ENCODE data around the gene ATXN7L3.

The ATXN7L3 gene

DNA sequence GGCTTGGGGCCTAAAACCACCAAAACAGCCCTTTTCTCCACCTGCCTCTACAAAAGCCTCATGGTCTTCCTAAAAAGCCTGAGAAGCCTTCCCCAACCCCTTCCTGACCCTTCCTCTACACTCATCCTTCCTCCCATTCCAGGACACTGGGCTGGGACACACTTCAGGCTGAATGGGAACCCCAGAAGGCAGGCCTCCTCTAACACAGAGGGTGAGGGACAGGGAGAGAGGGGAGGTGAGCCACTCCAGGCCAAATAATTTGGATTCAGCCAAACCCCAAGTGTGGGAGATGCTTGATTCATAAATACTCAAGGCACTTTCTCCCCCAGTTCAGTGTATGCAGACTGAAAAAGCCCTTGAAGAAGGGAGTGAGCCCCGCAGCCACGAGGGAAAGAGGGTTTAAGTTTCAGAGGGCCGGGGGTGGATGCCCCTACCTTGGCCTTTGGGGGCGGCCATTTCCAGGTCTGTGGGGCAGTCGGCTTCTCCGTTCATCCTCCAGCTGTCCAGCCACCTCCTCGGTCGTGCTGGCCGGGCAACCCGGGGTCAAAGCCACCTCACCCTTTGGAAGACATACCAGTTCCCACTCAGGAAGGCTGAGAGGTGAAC, 18.2 kb upstream of the ATXN7L3 start:
- no peak for DNase-seq

DNA sequence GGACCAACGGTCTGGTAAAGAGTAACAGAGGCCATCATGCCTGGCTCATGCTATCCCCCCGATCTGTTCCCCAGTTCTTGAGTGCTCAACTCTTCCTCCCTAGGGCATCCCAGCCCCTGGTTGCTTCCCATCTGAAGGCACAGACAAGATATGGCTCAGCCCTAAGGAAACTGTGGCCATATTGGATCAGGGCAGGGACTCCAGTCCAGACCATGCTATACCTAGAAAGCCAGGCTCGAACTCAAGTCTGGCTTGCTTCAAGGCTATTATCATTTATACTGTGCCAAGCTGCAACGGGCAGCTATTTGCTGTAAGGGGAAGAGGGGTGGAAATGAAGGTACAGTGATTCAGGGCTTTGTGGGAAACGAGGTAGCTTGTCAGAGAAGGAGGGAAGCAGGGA, 17.0 kb upstream of the ATXN7L3 start:
- no peak for DNase-seq

DNA sequence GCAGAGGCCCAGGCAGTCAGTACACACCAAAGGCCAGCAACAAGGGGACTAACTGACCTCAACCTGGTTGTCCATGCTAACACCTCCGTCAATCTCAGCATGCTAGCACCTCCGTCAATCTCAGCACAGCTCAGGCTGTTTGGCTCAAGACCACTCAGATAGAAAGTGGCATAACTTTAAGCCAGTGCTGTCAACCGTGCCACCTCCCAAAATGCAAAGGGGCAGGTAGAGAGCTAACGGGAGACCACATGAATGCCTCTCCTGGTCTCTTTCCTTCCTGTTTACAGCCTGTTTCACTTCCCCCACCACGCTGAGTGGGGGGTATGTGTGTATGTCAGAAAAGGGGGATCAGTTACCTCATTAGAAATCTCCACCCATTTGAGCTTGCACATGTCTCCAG, 16.5 kb upstream of the ATXN7L3 start:
- DNase-seq: no peak

DNA sequence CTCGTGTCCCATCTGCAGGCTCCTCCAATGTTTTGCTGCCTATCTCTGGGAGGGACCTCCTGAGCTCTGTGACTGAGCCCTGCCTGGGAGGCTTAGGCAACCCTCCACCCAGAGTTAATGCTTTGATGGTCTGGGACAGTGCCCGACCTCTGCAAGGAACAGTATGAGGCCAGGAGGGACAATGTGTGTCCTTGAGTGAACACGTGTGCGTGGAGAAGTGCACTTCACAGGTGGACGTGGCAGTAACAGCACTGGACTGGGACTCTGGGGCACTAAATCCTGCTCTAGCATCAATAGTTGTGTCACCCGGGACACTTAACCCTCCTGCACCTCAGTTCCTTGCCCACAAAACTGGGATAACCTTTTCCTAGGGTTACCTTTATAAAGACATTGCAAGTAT, 15.2 kb upstream of the ATXN7L3 start:
- DNase-seq: no peak

DNA sequence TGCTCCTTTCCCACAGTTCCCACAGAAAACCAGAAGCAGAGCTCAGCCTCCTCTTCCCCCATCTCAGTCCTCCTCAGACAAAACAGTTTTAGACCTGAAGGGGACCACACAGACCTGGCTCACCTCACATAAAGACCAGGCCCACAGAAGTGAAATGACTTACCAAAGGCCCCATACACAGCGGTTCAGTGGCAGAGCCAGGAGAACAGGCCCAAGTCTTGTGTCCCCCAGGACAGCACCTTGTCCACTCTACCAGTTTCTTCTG, 14.5 kb upstream of the ATXN7L3 start:
- DNase-seq: no peak

DNA sequence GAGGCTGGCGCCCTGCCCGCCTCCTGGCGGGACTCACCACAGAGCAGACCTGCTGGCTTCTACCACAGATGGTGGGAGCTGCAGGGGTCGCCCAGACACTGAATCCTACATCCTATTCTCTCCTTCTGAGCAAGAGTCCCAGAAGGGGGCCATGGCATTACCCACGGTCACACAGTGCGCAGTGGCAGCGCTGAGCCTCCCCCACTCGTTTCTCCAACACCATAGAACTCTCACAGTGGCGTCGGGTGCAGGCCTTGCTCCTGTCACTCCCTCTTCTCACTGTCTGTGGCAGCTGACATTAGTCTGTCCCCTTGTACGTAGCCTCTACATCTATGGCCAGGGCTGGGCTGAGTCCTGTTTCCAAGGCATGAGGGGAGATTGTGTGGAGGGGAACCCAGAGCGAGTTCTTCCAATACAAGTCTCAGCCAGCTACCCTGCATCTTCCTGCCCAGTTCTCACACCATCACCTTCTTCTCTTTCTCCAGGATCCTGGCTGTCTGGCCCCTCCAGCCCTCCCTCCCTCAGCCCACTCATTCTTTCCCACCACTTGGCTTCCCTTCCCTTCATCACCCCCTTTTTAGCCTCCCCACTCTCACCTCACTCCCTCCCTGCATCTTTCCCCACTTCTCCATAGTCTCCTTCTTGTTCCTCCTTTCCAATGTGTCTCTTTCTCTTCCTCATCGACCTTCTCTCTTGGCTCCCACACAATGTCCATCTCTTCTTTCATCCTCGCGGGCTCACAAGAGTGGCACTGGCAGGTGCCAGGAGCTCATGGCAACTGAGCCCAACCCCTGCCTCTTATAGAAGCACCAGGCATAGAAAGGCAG, 13.9 kb upstream of the ATXN7L3 start:
- no peak for DNase-seq

DNA sequence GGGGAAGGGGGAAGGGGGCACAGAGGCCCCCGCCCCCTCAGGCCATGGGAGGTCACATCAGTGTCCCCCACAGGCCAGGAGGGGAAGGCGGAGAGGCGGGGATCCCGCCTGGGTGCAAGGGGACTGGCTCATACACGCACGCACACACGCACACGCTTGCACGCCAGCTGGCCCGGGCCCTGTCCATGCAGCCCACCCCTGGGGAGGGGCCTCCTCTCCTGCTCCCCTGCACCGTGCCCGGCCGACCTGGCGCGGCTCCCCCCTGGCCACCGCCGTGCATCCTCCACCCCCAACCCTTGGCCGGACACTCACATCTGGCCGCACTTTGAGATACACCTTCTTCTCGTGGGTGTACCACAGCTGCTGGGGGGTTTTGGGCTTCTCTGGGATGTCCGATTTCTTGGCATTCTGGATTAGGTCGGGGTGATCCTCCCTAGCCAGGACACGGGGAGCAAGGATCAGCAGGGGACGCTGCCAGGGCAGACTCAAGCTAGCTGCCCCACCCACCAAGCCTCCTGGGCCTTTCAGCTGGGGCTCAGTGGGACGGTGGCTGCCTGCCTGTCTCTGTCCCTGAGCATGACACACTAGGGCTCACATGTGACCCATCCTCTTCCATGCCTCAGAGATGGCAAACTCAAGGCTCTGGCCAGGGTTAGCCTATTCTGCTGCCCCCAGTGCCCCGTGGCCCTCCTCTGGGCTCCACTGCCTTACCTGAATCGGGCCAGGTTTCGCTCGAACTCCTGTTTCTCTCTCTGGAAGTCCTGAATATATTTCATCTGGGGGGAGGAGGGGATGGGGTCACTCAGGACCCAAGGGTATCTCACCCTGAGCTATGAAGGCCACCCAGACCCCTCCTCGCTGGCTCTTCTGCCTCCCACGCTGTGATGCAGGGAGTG, 13.1 kb upstream of the ATXN7L3 start:
- no peak for DNase-seq

DNA sequence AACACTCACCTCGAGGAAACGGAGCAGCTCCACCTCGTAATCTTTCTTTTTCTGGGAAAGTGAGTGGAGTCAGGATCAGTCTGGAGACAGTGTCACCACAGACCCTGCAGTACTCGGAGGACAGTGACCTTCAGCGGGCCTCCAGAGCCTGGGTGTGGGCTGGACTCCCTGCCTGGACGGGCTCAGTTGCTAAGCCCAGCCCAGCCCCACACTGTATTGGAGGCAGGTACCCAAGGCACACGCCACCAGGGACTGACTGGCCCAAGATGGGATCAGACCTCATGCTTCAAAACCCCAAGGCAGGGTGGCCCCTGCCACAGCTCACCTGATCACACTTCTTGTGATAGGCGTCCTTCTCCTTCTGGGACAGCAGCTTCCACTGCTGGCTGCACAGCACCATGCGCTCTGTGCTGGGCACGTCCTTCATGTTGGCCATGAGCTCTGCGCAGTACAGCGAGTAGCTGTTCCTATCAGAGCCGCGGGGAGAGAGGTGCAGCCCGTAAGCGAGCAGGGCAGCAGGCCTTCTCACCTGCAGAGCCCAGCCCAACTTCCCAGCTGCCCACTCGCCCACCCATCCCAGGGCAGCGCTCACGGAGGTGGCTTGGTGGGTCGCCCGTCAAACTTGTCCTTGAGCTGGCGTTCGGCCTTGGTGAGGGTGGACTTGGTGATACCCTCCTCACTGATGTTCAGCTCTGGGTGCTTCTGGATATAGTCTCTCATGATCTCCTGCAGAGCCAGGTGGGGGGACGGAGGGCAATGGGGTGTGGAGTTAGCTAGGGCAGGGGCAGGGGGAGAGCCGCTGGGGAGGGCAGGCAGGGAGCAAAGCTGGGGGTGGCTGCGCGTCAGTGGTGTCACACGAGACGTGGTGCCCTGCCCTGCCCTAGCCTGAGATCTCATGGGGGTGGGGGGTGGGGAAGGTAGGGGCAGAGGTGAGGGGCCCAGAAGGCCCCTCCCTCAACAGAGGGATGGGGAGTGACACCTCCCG, 11.9 kb upstream of the ATXN7L3 start:
- DNase-seq: no peak

DNA sequence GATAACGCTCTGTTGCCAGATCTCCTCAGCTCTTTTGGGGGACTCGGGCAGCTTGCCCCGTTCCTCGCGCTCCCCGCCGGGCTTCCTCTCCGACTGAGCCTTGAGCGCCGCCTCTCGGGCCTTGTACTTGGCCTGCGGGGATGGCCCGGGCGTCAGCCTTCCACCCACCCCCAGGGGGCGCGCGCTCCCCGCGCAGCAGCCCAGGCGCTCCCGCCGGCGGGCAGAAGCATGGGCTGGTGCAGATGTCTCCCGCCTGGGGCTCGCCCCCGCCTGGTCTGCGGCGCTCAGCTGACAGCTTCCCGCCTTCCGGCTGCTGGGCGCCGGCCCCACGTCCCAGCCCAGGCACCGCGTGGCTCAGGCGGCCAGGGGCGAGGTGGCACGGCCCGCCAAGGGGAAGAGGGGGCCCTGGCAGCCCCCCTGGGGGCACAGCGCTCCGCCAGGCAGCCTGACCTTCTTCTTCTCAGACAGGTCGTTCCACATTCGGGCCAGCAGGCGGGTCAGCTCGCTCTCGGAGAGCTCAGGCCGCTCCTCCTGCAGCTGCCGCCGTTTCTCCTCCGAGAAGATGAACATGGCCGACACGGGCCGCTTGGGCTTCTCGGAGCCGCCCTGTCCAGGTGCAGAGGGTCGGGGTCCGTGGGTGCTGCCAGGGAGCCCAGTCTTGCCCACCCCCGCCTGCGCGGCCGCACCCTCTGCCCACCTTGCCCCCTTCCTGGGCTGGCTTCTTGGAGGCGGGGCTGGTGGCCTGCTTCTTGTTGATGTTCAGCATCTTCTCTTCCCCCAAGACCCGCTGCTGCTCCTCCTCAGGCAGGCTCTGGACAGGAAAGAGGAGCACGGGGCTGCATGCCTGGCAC, 10.9 kb upstream of the ATXN7L3 start:
- DNase-seq: peak; percentile 82 to 92 (median 84)

DNA sequence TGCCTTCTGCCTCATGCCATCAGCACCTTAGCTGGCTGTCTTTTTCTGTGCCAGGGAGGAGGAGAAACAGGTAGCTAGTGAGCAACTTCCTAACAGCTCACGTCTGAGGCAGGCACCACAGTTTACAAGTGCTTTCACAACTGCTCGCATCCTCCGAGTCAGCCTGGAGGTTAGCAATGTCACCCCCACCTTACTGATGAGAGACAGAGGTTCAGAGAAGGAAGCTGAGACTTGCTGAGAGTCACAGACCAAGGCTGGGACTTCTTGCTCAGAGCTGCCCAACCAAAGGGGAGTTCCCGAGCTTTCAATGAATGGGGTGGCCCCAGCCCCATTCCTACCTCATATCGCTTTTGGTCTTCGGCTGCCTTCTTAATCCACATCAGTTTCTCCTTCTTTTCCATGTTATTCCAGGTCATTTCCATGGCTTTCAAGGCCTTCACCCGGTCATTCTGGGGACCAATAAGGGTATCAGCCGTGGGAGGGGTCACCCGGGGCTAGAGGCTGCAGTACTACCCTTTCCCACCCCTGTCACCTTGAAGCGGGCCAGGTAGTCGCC, 10.2 kb upstream of the ATXN7L3 start:
- no peak for DNase-seq

DNA sequence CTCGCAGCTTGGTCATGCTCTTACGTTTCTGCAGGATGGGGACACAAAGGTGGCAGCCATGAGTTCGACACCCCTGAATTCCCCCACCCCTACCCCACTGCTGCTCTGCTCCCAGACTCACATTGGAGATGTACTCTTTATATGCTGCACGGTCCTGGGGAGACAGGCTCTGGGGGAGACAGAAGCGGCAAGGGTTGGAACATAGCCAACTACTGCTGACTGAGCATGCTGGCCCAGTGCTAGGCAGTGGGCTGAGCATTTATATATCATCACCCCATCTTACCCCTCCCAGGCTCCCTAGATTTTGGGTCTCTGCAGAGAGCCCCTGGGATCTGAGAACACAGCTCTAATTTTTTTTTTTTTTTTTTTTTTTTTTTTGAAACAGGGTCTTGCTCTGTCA, 8.1 kb upstream of the ATXN7L3 start:
- no peak for DNase-seq

DNA sequence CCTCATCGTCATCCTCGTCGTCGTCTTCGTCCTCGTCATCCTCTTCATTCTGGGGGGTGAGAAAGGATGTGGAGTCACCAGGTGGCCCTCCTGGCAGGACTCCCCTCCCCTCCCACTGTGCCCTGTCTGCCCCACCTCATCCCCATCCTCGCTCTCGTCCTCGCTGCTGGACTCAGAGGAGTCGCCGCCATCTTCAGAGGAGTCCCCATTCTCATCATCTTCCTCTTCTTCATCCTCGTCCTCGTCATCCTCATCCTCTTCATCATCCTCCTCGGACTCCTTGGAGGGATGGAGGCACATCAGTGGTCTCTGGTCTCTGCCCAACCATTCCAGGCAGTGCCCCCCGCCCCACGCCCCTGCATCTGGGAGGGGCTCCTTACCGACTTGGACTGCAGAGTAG, 7.6 kb upstream of the ATXN7L3 start:
- no peak for DNase-seq

DNA sequence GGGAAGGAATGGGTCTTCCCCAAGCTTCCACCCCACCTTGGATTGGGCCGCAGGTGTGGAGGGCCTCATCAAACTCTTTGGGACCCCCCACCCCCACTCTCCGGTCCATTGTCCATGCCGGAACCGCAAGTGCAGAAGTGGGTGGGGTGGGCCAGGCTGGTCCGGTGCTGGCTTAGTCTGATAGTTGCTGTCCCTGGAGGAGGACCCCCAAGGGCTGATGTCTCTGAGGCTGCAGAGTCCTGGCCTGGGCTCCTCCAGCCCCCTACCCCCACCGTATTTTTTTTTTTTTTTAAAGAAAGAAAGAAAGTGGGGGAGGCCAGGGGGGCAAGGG, 7.1 kb upstream of the ATXN7L3 start:
- no peak for DNase-seq

DNA sequence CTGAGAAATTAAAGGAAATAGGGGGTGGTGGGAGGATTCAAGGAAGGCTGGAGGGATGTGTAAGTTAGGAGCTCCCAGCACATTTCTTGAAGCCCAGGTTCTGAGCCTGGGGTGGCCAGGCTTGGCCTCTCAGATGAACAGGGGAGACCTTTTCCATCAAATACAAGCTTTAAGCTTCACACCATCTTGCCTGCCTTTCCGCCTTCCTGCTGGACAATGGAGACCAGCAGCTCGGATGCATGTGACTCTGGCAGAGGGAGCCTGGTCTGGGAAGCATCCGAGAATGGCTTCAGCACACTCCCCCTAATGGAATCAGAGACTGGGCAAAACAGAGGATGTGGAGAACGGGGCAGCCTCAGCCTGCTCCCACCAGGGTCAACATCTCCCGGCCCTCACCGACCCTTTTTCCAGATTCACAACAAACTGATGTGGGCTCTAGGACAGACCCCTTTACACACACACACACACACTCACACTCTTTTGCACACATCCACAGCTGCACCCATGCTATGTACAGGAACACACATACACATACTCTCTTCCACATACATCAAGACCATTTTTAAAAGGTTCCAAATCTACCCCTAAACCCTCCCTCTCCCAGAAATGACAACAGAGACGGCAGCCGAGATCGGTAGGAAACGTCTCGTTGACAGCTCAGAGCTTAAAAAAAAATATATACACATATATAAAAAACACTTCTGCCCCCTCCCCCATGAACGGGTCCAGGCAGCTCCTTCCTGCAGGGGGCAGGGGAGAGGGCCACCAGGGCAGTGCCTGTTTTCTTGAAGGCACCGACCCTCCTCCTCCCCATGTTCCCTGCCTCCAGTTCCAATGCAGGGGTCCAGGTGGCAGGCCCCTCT, 6.5 kb upstream of the ATXN7L3 start:
- DNase-seq: no peak

DNA sequence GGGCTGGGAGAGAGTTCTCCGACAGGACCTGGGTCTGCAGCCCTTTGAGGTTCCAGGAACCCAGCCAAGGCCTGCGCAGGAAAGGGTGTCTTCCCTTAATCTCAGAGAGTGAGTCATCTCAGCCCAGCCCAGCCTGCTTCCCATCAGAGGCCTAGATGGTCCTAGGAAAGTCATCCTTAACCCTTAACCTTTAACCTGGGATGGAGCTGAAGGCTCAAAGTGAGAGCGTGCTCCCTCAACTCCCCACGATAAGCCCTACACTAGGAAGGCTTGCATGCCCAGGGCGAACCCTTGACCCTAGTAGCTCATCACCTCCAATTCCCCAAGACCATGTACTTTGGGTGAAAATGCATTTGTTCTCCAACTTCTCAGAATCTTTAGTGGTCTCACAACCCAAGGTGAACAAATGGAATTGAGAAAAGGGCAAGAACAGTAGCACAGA, 4.8 kb upstream of the ATXN7L3 start:
- DNase-seq: no peak

DNA sequence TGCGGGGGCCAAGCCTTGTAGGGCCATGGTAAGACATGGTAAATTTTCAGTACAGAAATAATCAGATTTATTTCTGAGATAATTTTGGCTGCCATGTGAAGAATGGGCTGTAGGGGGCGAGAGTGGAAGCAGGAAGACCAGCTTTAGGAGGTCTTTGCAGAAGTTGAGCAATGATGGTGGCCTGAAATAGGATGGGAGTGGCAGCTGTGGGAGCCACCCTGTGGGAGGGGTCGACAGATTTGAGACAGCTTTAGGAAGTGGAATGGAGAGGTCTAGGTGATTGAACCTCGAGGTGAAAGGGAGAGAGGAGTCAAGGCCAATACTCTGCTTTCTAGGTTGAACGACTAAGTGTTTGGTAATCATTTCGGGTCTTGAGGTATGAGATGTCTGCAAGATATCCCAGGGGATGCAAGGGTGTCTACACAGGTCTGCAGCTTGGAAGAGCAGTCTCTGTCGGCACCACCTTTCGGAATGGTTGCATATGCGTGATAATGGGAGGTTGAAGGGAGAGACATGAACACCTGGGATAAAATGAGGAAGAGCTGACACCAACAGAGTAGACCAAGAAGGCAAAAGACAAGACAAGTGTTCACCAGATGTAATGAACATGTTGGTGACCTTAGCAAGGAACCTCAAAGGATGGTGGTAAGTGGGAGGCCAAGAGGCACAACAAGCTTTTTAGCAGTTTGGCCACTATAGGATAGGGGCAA, 4.2 kb upstream of the ATXN7L3 start:
- DNase-seq: peak in 1 of 4 experiments; percentile 12

DNA sequence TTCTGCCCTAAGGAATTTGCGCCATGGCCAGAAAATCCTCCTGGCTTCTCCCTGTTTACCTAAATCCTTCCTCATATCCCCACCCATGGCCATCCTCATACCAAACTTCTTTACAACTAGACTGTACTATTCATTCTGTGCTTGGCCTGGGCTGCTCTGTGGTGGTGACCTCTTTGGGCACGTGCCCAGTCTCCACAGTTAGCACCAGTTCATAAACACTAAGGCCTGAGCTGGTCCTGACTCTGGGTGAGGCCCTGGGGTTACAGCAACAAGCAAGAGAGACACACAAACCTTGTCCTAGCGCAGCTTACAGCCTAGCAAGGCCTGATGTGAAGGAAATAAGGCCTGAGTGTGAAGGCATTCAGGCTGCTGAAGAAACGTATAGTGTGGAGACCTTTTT, 3.1 kb upstream of the ATXN7L3 start:
- DNase-seq: no peak

DNA sequence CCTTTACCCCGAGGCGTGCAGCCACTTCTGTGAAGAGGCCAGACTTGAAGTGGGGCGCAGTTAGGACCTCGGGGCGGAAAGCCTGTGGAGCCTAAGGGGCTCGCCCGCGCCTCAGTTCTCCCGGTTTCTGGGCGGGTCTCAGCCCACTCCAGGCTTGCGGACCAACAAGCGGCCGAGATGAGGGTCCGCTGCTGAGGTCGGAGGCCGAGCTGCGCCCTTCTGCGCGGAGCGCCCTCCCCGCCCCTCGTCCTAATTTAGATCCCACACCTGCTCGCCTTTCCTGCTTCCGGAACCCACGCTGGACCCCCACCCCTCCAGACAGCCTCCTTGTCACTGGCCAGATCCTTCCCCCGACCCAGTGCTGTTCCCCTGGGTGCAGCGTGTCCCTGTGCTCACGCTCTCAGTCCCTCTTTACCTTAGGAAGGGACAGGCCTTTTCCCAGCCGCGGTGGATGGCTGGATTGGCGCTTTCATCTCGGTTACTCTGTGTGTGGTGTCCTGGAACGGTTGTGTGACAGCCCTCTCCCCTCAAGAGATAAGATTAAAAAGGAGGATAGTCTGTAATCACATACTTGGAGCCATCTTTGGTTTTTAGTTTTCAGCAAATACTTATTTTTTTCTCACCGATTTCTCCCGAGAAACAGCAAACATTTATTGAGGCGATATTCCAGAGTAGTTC, 933 bp upstream of the ATXN7L3 start:
- DNase-seq: no peak
